HCT116 (cell line): ENCODE measurements around the gene SRD5A3. TPM values are rescaled to one million over a fixed set of nuclear protein-coding genes. Genes with fewer than 3 reads are reported as not detected.
A peak's percentile ranks its signal among the peaks of the same experiment; 100 is the strongest.

Experiments used
- ATAC-seq: fragments of 200-7000 bp; cut with Tn5 transposase; 2 replicates; pipeline ENCODE4 v1.9.1; 2020; ENCODE audit warnings: mild to moderate bottlenecking, moderate library complexity
- Bru-seq: library from RNA; stranded (reverse); fragments of 400-500 nt; gene quantifications from one replicate; lab custom pipeline; 2021; lab: Mats Ljungman, UMichigan
- BruChase-seq, 2 experiments: library from RNA; stranded (reverse); fragments of 400-500 nt; gene quantifications; one replicate each; lab custom pipeline; 2021; lab: Mats Ljungman, UMichigan
- BruUV-seq: library from RNA; stranded (reverse); fragments of 400-500 nt; replicated peaks from 2 replicates; lab custom pipeline; 2021; lab: Mats Ljungman, UMichigan
- CTCF ChIA-PET: fragments of 300-600 bp; sonication (Branson Sonifier 250); formaldehyde crosslinking; loops from one replicate; lab custom pipeline; 2021; ENCODE audit warnings: antibody characterized with exemption; lab: Charles Lee
- POLR2A ChIA-PET: fragments of 300-600, 350-600 bp; sonication (Branson Sonifier 250); formaldehyde crosslinking; loops from one replicate; lab custom pipeline; 2021; ENCODE audit warnings: antibody characterized with exemption; lab: Charles Lee
- RAD21 ChIA-PET, 2 experiments: fragments of 300-600 bp; sonication (Branson Sonifier 250); formaldehyde crosslinking; loops; one replicate each; lab custom pipeline; 2023; ENCODE audit warnings: low total read pairs in 2 of 2; ENCODE audit not compliant: uncharacterized antibody in 2 of 2, unreplicated experiment in 2 of 2, low non-redundant PET in 1 of 2; lab: Charles Lee
- DNase-seq: peaks from one replicate; pipeline ENCODE4 v3.0.0-alpha.2; 2010; ENCODE audit warnings: low read depth, low spot score
- H2AFZ ChIP-seq: fragments of 200-600 bp; shearing (Covaris generic), sonication (generic); 2 replicates; pipeline ENCODE4 v1.6.1; 2017; ENCODE audit warnings: low read depth, mixed run types, mixed read lengths, antibody characterized with exemption, low read length; ENCODE audit not compliant: poor library complexity, severe bottlenecking
- H3K27ac ChIP-seq: 2 replicates; pipeline ENCODE4 v1.5.1; 2012; ENCODE audit warnings: low read depth, low read length
- H3K27me3 ChIP-seq: fragments of 200-600 bp; sonication (generic); 2 replicates; pipeline ENCODE4 v1.6.1; 2016; ENCODE audit warnings: mixed run types, low read length, mixed read lengths; ENCODE audit not compliant: insufficient read depth
- H3K36me3 ChIP-seq, 2 experiments: fragments of 200-500 bp in 1 of 2; fragments of 200-600 bp in 1 of 2; sonication (Bioruptor generic) in 1 of 2; sonication (generic) in 1 of 2; 2 replicates each; pipeline versions ENCODE4 v1.5.1 to v1.6.1; 2014 to 2016; ENCODE audit warnings: low read length in 2 of 2, inconsistent platforms in 1 of 2, mixed read lengths in 1 of 2, mixed run types in 1 of 2; ENCODE audit not compliant: insufficient read depth in 2 of 2, control insufficient read depth in 1 of 2
- H3K4me1 ChIP-seq, 2 experiments: fragments of 200-600 bp in 1 of 2; sonication (generic) in 1 of 2; 2 replicates each; pipeline versions ENCODE4 v1.5.1 to v1.6.1; 2012 to 2017; ENCODE audit warnings: low read length in 2 of 2, inconsistent platforms in 1 of 2, mild to moderate bottlenecking in 1 of 2, mixed read lengths in 1 of 2, mixed run types in 1 of 2, moderate library complexity in 1 of 2; ENCODE audit not compliant: insufficient read depth in 2 of 2, control insufficient read depth in 1 of 2
- H3K4me2 ChIP-seq: fragments of 200-600 bp; sonication (generic); 2 replicates; pipeline ENCODE4 v1.6.1; 2017; ENCODE audit warnings: mixed run types, low read length, mixed read lengths
- H3K4me3 ChIP-seq, 2 experiments: fragments of 200-600 bp in 1 of 2; sonication (generic) in 1 of 2; replicated peaks in 1 of 2; 2 replicates each; pipeline ENCODE4 v1.5.1; 2011 to 2016; ENCODE audit warnings: low read length in 2 of 2, control low read depth in 1 of 2, low read depth in 1 of 2, mild to moderate bottlenecking in 1 of 2, mixed read lengths in 1 of 2, mixed run types in 1 of 2
- H3K79me2 ChIP-seq: fragments of 200-600 bp; sonication (generic); 2 replicates; pipeline ENCODE4 v1.6.1; 2017; ENCODE audit warnings: mild to moderate bottlenecking, mixed run types, low read length, moderate library complexity, mixed read lengths; ENCODE audit not compliant: insufficient read depth
- H3K9ac ChIP-seq: fragments of 200-600 bp; sonication (generic); 2 replicates; pipeline ENCODE4 v1.6.1; 2016; ENCODE audit warnings: low read length, mixed read lengths
- H3K9me2 ChIP-seq: fragments of 200-600 bp; sonication (generic), shearing (Covaris generic); 2 replicates; pipeline ENCODE4 v1.6.1; 2017; ENCODE audit warnings: mixed run types, mild to moderate bottlenecking, moderate library complexity; ENCODE audit not compliant: insufficient read depth
- H3K9me3 ChIP-seq, 2 experiments: fragments of 200-500 bp in 1 of 2; fragments of 200-600 bp in 1 of 2; sonication (Bioruptor generic) in 1 of 2; sonication (generic) in 1 of 2; 2 replicates each; pipeline ENCODE4 v1.6.1; 2014 to 2017; ENCODE audit warnings: low read length in 2 of 2, mixed read lengths in 2 of 2, inconsistent platforms in 1 of 2, low read depth in 1 of 2, mild to moderate bottlenecking in 1 of 2, mixed run types in 1 of 2, moderate library complexity in 1 of 2; ENCODE audit not compliant: control insufficient read depth in 1 of 2, insufficient read depth in 1 of 2
- H4K20me1 ChIP-seq: fragments of 200-600 bp; sonication (generic), shearing (Covaris generic); 2 replicates; pipeline ENCODE4 v1.6.1; 2017; ENCODE audit warnings: mixed run types, mild to moderate bottlenecking, moderate library complexity; ENCODE audit not compliant: insufficient read depth
- CBX3 ChIP-seq: IDR thresholded peaks from 2 replicates; pipeline ENCODE4 v1.6.1; 2012; ENCODE audit warnings: low read depth
- EGR1 ChIP-seq: IDR thresholded peaks from 2 replicates; pipeline ENCODE4 v1.6.1; 2012; ENCODE audit warnings: low read depth
- EZH2 ChIP-seq: fragments of 200-600 bp; sonication (generic); IDR thresholded peaks from 2 replicates; pipeline ENCODE4 v1.6.1; 2017; ENCODE audit warnings: antibody characterized with exemption, mixed run types
- EZH2phosphoT487 ChIP-seq: fragments of 200-600 bp; IDR thresholded peaks from 2 replicates; pipeline ENCODE4 v1.6.1; 2018; ENCODE audit warnings: antibody characterized with exemption, borderline replicate concordance
- MAX ChIP-seq: IDR thresholded peaks from 2 replicates; pipeline ENCODE4 v1.6.1; 2012
- POLR2A ChIP-seq: IDR thresholded peaks from 2 replicates; pipeline ENCODE4 v1.7.0; 2011; ENCODE audit warnings: borderline replicate concordance; ENCODE audit not compliant: insufficient read depth, insufficient read length; ENCODE audit errors: extremely low read depth
- POLR2AphosphoS5 ChIP-seq: IDR thresholded peaks from 2 replicates; pipeline ENCODE4 v1.6.1; 2011; ENCODE audit warnings: mild to moderate bottlenecking, low read depth, low read length, moderate library complexity
- RAD21 ChIP-seq: IDR thresholded peaks from 2 replicates; pipeline ENCODE4 v1.6.1; 2012; ENCODE audit warnings: low read depth, mild to moderate bottlenecking
- SRF ChIP-seq: IDR thresholded peaks from 2 replicates; pipeline ENCODE4 v1.6.1; 2012; ENCODE audit warnings: low read depth
- TCF7L2 ChIP-seq: IDR thresholded peaks from 2 replicates; pipeline ENCODE4 v1.7.0; 2011; ENCODE audit warnings: borderline replicate concordance, inconsistent platforms; ENCODE audit not compliant: insufficient read depth, insufficient read length; ENCODE audit errors: extremely low read depth
- YY1 ChIP-seq: IDR thresholded peaks from 2 replicates; pipeline ENCODE4 v1.6.1; 2011; ENCODE audit warnings: low read length, low read depth, moderate library complexity, mild to moderate bottlenecking; ENCODE audit not compliant: insufficient replicate concordance; ENCODE audit errors: extremely low read depth
- ZFX ChIP-seq: fragments of 450-650 bp; IDR thresholded peaks from 2 replicates; pipeline ENCODE4 v1.6.1; 2017
- ZNF274 ChIP-seq: fragments of 200-500 bp; sonication (Bioruptor generic); IDR thresholded peaks from 2 replicates; pipeline ENCODE4 v1.6.1; 2014; ENCODE audit warnings: mild to moderate bottlenecking, low read depth, low read length, inconsistent platforms
- intact Hi-C: fragments of 100-400 bp; cut with micrococcal nuclease; formaldehyde crosslinking; loops from 2 replicates; pipeline ENCODE4 v1.10.0; 2022
- long read RNA-seq: library from polyadenylated mRNA; unstranded; transcript quantifications from one replicate; pipeline ENCODE4 v2.0.0, GENCODE V29; 2021; ENCODE audit not compliant: unreplicated experiment
- polyA plus RNA-seq: library from polyadenylated mRNA; unstranded; fragments of >200 nt; gene quantifications from 2 replicates; pipeline ENCODE4 v1.2.1, GENCODE V29; 2012; ENCODE audit warnings: missing spikeins
- total RNA-seq: library from RNA; stranded (reverse); gene quantifications from one replicate; pipeline ENCODE4 v1.2.1, GENCODE V29; 2021; ENCODE audit not compliant: unreplicated experiment
- TF ChIP-seq, protein P1 (sequence below): IDR thresholded peaks from 2 replicates; pipeline ENCODE4 v1.6.1; 2011; ENCODE audit warnings: mild to moderate bottlenecking, low read length, moderate library complexity; ENCODE audit not compliant: insufficient replicate concordance; ENCODE audit errors: extremely low read depth
- TF ChIP-seq, protein P2 (sequence below), 3 experiments: fragments of 200-600 bp in 1 of 3; sonication (generic) in 1 of 3; IDR thresholded peaks in 2 of 3; conservative IDR thresholded peaks in 1 of 3; 2 replicates each; pipeline ENCODE4 v1.5.1; 2012 to 2017; ENCODE audit warnings: low read depth in 2 of 3, low read length in 2 of 3, antibody characterized with exemption in 1 of 3, borderline replicate concordance in 1 of 3, control low read depth in 1 of 3, mild to moderate bottlenecking in 1 of 3, mixed read lengths in 1 of 3, mixed run types in 1 of 3, moderate library complexity in 1 of 3; ENCODE audit not compliant: insufficient read depth in 1 of 3
- TF ChIP-seq, protein P3 (sequence below): IDR thresholded peaks from 2 replicates; pipeline ENCODE4 v1.6.1; 2012

Gene SRD5A3
- total RNA-seq (19.9 TPM), Bru-seq, nascent RNA (percentile 69 among the genes with signal in this experiment), BruChase-seq, experiment 1, labeled RNA remaining after a 6-hour chase (percentile 60 among the genes with signal in this experiment), BruChase-seq, experiment 2, labeled RNA remaining after a 2-hour chase (percentile 55 among the genes with signal in this experiment)
- 9.1 and 11.2 TPM in 2 replicates for polyA plus RNA-seq
- long read RNA-seq, full-length matches to known transcripts: 24 of 36 reads
- long read RNA-seq, partial matches to known transcripts: 2 of 36 reads
- long read RNA-seq, other reads (novel, unspliced or antisense): 10 of 36 reads

DNA sequence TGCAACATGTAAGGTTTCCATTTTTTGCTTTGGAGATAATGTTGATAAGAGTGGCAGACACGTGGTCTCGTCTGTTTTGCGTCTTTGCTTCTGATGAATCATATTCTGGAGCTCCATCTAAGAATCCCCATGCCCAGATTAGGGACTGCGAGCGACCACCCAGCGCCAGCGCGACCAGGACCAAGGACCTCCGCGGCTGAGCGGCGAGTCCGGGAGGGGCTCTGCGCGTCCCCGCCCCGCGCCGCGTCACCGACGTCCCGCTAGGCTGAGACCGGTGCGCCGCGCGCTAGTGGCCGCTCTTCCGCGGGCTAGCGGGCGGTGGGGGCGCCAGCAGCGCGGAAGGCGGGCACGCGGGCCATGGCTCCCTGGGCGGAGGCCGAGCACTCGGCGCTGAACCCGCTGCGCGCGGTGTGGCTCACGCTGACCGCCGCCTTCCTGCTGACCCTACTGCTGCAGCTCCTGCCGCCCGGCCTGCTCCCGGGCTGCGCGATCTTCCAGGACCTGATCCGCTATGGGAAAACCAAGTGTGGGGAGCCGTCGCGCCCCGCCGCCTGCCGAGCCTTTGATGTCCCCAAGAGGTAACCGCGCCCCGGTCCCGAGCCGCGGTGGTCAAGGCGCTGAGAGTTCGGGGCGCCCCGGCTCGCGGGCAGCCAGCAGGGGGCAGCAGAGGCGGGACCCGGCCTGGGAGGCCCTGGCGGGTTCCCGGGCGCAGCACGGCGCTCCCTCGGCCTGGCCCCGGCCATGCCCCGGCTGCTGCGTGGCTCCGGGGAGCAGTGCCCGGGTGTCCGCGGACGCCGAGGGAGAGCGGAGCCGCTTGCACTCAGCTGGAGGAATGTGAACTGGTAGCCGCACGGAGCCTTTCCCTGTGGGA lies at the start of gene SRD5A3:
TSS of gene SRD5A3 (plus strand) at position 263 of the 871 bp plus-strand sequence. CDS start at position 358, 95 bp downstream.
- H3K9me2 ChIP-seq: no peaks in the 10 kb centered on the region
- peak; percentile 90 for ATAC-seq
- H4K20me1 ChIP-seq: no peaks in the 10 kb centered on the region
- RAD21 ChIA-PET: no interaction called here
- no peaks in the 10 kb centered on the region for H3K36me3 ChIP-seq
- H3K4me1 ChIP-seq: peaks cover 26 to 38% of the 10 kb centered on the region in 2 experiments
- peak within 1 kb of the TSS; percentile 90 for H3K4me2 ChIP-seq
- H3K9ac ChIP-seq: peak within 1 kb of the TSS; percentile 74
- H2AFZ ChIP-seq: peak within 1 kb of the TSS; percentile 76
- no peaks in the 10 kb centered on the region for H3K9me3 ChIP-seq
- DNase-seq: peak; percentile 63
- POLR2A ChIA-PET: interaction anchor here (0.8 to 1.6 kb wide), 3 partner anchors 9 to 49 kb away, joined by 3 to 6 read pairs (median 3); partner anchors contain the start of gene TMEM165
- BruUV-seq: no TSS peak
- H3K79me2 ChIP-seq: no peaks in the 10 kb centered on the region; the same call in 1 of the 2 replicates
- no peaks in the 10 kb centered on the region for H3K27me3 ChIP-seq
- intact Hi-C loops: loop anchor here (1.0 to 10.0 kb wide), 5 partner anchors 49 to 519 kb away; partner anchors contain the start of genes CLOCK, NMU and TMEM165
- CTCF ChIA-PET: interaction anchor here (1.0 to 2.3 kb wide), 10 partner anchors 10 to 391 kb away, joined by 3 to 10 read pairs (median 4); no protein-coding TSS in a partner anchor
- peak within 1 kb of the TSS; percentile 57 to 68 for H3K4me3 ChIP-seq
- H3K27ac ChIP-seq: peak within 1 kb of the TSS; percentile 91
- TF ChIP-seq, protein P1, sequence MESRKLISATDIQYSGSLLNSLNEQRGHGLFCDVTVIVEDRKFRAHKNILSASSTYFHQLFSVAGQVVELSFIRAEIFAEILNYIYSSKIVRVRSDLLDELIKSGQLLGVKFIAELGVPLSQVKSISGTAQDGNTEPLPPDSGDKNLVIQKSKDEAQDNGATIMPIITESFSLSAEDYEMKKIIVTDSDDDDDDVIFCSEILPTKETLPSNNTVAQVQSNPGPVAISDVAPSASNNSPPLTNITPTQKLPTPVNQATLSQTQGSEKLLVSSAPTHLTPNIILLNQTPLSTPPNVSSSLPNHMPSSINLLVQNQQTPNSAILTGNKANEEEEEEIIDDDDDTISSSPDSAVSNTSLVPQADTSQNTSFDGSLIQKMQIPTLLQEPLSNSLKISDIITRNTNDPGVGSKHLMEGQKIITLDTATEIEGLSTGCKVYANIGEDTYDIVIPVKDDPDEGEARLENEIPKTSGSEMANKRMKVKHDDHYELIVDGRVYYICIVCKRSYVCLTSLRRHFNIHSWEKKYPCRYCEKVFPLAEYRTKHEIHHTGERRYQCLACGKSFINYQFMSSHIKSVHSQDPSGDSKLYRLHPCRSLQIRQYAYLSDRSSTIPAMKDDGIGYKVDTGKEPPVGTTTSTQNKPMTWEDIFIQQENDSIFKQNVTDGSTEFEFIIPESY: no peak
- TF ChIP-seq EZH2: no peak
- TF ChIP-seq ZNF274: no peak
- TF ChIP-seq MAX: peak; percentile 88
- peak; percentile 98 for TF ChIP-seq TCF7L2
- TF ChIP-seq, protein P2, sequence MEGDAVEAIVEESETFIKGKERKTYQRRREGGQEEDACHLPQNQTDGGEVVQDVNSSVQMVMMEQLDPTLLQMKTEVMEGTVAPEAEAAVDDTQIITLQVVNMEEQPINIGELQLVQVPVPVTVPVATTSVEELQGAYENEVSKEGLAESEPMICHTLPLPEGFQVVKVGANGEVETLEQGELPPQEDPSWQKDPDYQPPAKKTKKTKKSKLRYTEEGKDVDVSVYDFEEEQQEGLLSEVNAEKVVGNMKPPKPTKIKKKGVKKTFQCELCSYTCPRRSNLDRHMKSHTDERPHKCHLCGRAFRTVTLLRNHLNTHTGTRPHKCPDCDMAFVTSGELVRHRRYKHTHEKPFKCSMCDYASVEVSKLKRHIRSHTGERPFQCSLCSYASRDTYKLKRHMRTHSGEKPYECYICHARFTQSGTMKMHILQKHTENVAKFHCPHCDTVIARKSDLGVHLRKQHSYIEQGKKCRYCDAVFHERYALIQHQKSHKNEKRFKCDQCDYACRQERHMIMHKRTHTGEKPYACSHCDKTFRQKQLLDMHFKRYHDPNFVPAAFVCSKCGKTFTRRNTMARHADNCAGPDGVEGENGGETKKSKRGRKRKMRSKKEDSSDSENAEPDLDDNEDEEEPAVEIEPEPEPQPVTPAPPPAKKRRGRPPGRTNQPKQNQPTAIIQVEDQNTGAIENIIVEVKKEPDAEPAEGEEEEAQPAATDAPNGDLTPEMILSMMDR (IDR thresholded peaks at IDR 0.05 in 2 of 3, conservative IDR thresholded peaks at IDR 0.05 in 1 of 3; ENCODE audit: borderline replicate concordance in 1 of 3, insufficient read depth in 1 of 3, low read depth in 2 of 3, low read length in 2 of 3): peak; percentile 43 to 75 (median 70)
- peak; percentile 50 for TF ChIP-seq CBX3
- TF ChIP-seq ZFX: peak; percentile 91
- TF ChIP-seq EZH2phosphoT487: no peak
- peak; percentile 86 for TF ChIP-seq POLR2A
- peak; percentile 48 for TF ChIP-seq YY1
- TF ChIP-seq, protein P3, sequence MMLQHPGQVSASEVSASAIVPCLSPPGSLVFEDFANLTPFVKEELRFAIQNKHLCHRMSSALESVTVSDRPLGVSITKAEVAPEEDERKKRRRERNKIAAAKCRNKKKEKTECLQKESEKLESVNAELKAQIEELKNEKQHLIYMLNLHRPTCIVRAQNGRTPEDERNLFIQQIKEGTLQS: no peak; the same call in 1 of the 2 replicates
- TF ChIP-seq POLR2AphosphoS5: peak; percentile 74
- TF ChIP-seq RAD21: peak; percentile 68
- TF ChIP-seq EGR1: no peak
- TF ChIP-seq SRF: 0 out of 2 replicates have a peak, but pooled peaks have one; percentile 20
